ENCODE results near the gene KLHL12.

- no peak for TF ChIP-seq CTCF (IDR thresholded peaks at IDR 0.05)
- TF ChIP-seq POLR2A (IDR thresholded peaks at IDR 0.05) = no peak
These were observed 31.7 kb upstream of the KLHL12 start for GRCh38 chr1:202958544-202959275.

Measured in lower leg skin (tissue), 3 donors.